GM21360 (cell line): Measurements from ENCODE around the gene KLK1.

Experiments
- ATAC-seq: cut with Tn5 transposase; IDR thresholded peaks from one replicate; pipeline ENCODE4 v1.9.1; 2021; ENCODE audit warnings: mild to moderate bottlenecking, moderate library complexity; ENCODE audit not compliant: unreplicated experiment

KLK1 gene

DNA sequence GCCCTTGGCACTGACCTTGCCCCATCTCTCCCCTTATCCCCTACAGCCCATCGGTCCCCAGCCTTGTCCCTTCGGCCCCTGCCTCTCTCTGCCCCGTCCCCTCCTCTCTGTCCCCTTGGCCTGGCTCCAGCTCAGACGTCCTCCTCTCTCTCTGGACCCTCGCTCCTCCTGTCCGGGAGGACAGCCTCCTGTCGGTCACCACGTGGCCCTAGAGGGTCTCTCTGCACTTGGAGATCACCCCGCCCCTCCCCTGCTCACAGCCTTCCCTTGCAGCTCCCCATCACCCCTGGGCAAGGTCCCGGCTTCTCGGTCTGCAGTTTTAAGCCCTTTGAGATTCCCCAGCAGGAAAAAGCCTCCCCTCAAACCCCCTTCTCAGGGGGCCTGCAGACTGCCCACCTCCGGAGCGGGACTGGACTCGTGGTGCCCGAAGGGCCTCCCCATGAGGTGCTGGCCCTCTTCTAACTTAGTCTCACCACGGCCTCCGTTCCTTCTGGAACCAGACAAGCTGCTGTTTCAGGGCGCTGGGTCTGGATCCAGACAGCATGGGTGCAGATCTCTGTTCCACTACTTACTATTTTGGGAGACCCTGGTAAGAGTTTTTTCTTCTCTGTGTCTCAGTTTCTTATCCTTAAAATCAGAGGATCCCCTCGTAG lies 13.1 kb upstream of the KLK1 start:
- ATAC-seq: no peak

DNA sequence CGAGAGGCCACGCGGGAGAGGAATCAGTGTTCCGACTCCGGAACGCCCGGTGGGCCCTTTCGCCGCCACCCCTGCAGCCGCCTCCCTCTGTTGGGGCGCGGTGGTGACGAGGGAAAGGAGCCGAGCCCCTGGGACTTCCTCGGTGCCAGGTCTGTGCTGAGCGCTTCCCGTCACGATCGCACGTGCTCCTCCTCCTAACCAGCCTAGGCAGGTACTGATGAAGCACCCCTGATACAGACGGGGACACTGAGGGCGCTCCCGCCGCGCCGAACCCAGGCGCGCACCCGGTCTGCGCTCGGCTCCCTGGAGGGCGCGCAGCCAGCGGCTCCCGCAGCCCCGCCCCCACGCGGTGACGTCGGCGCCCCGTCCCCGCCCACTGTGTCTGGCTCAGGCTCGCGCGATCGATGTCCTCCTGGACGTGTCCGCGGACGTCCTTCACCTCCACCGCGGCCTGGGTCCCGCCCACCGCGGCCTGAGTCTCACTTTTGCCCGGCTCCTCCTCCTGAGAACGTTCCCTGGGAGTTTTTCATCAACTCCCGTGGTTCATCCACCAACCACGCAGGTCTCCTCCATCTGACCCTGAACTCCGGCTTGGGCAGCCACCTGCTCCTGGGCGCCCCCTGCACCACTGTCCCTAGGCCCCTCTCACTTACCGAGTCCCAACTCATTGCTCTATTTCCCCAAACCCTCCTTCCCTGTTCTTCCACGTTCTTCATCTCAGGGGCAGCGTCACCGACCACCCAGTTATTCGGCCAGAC lies 12.4 kb upstream of the KLK1 start:
- peak; percentile 81 for ATAC-seq

- ATAC-seq: no peak
Measured at GRCh38 chr19:50835103-50835784, 11.7 kb upstream of the KLK1 start.

- no peak for ATAC-seq
Measured at GRCh38 chr19:50833802-50834167, 10.2 kb upstream of the KLK1 start.

- ATAC-seq: no peak
Measured at GRCh38 chr19:50833117-50833801, 9.7 kb upstream of the KLK1 start, which contains the start of gene KLK15. Gene KLK15 (minus strand): TSS chr19:50833574. CDS start chr19:50831492, 2,082 bp downstream.

DNA sequence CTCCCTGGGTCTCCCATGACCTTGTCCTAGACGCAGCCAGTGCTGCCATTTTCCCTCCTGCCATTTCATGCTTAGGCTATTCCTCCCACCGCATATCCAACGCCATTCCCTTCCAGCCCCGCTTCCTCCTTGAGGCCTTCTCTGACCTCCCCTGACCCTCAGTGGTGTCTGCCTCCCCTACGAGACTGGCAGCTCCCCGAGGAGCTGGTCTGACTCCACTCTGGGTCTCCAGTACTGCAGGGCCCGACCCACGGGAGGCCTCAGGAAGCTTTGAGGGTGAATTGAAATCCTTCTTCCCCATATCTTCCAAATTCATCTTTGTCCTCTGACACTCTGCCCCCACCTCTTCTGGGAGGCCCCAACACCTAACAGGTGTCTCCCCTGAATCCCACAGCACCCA lies 9.1 kb upstream of the KLK1 start:
- ATAC-seq: no peak

DNA sequence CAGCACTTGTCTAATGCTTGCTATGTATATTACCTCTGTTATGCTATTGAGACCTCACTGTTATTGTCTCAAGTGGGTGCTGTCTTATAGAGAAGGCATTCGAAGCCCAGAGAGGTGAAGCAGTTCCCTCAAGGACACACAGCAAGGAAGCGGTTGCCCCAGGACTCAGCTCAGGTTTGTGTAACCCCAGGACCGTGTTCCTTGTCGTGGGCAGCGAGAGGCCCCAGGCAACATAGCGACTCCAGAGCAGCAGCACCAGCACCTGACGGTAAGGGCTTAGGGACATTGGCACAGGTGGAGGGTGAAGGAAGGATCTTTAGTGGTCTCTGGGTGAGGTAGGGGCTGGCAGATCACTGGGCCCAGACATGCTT lies 7.4 kb upstream of the KLK1 start:
- no peak for ATAC-seq

- ATAC-seq: no peak
Measured at GRCh38 chr19:50830266-50831025, 6.9 kb upstream of the KLK1 start.

GRCh38 chr19:50829801-50830200 lies 6.2 kb upstream of the KLK1 start:
- ATAC-seq: no peak

DNA sequence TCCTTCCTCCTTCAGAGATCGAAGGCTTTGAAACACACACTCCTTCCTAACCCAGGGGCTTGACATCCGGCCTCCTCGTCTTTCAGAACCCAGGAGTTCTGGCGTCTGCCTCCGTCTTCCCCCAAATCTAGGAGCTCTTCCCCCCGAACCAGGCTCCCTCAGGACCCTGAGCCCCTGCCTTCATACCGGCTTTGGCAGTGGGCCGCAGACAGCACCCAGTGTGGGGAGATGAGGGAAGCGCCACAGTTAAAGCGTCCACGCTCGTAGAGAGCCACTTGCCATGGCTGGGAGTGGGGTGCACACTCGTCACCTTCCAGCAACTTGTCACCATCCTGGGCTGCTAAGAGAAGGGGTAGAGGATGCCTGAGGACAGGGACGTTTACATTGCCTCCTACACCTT lies 3.9 kb upstream of the KLK1 start:
- no peak for ATAC-seq

GRCh38 chr19:50826492-50827240 lies 3.1 kb upstream of the KLK1 start:
- no peak for ATAC-seq

DNA sequence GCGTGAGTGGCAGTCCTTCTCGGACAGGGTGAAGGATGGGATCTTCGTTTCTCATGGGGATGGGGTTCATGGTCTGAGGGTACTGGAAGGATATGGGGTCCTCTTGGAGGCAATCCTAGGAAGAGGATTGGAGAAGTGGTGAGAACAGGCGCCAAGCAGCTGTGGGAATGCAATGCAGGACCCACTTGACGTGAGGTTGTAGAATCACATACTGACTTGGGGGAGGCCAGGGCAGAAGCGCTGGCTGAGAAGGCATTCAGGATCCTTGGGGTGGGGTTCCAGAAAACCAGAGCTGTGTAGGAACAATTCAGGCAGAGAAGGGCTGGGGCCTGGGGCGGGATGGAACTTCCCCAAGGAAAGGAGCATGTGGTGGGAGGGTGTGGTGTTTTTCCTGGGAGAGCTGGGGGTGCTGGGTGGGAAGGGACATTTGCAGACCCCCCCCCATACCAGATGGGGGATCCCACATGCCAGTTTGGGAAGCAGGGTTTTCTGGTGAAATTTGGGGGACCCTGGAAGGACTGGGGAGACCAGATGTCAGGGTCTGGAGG lies 852 bp downstream of the KLK1 start:
- no peak for ATAC-seq

GRCh38 chr19:50821622-50822021 lies 2.0 kb downstream of the KLK1 start:
- ATAC-seq: no peak

GRCh38 chr19:50821248-50821612 lies 2.4 kb downstream of the KLK1 start:
- no peak for ATAC-seq

GRCh38 chr19:50820549-50821247 lies 2.9 kb downstream of the KLK1 start:
- ATAC-seq: no peak

DNA sequence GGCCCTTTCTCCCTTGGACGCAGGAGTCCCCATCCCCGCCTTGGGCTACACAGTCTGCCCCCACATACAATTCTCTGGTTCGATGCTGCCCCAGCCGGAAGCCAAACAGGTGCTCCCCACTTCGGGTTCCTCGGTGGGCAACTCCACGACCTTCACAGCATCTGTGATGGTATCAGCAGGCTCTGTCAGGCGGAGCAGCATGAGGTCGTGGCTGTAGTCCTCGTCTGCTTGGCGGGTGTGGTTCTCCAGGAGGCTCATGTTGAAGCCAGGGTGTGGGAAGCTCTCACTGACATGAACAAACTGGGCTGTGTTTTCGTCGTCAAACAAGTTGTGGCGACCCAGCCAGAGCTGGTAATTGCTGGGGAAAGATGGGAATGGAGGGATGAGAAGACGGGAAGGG lies 3.5 kb downstream of the KLK1 start:
- ATAC-seq: no peak

DNA sequence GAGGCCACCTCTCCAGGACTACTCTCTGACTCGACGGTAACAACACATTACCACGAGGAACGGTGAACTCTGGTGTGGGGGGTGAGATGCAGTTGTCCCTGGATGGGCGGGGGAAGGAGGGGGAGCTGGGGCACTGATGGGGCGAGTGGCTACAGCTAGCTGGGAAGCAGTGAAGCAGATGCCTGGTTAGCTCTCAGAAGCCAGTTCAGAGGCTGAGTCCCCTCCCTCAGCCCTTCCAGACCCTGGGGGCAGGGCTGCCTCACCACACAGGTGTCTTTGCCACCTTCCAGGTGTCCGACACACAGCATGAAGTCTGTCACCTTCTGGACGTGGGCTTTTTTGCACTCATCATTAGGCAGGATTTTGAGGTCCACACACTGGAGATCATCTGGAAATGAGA lies 4.0 kb downstream of the KLK1 start:
- no peak for ATAC-seq

DNA sequence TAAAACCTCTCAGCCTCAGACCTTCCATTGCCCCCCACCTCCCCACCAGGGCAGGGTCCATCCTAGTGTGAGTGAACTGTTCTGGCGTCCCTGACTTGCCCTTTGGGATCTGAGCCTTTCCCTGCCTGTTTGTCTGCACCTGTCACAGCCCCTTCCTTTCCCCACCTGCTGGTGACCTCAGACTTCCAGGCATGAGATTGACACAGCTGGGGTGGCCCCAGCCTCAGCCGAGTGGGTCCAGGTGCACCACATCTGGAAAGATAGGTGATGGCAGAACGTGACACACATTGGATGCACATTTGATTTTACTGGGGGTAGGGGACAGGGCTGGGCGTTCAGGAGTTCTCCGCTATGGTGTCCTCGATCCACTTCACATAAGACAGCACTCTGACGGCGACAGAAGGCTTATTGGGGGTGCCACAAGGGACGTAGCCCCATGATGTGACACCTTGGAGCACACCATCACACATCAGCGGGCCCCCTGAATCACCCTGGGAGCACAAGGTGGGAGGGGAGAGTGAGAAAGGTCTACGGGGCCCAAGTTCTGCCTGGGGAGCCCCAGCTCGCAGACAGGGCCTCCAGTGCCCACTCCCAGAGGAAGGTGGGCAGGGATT lies 4.6 kb downstream of the KLK1 start:
- no peak for ATAC-seq
